NCI-H2107 treated with DMSO at 0.1 percent for 48 hours (cell line): ENCODE data around the gene PAX2.

ENCODE experiments used
- DNase-seq: peaks from one replicate; lab custom pipeline; 2025; ENCODE audit not compliant: unreplicated experiment; lab: John Stamatoyannopoulos, UW

The PAX2 gene

DNA sequence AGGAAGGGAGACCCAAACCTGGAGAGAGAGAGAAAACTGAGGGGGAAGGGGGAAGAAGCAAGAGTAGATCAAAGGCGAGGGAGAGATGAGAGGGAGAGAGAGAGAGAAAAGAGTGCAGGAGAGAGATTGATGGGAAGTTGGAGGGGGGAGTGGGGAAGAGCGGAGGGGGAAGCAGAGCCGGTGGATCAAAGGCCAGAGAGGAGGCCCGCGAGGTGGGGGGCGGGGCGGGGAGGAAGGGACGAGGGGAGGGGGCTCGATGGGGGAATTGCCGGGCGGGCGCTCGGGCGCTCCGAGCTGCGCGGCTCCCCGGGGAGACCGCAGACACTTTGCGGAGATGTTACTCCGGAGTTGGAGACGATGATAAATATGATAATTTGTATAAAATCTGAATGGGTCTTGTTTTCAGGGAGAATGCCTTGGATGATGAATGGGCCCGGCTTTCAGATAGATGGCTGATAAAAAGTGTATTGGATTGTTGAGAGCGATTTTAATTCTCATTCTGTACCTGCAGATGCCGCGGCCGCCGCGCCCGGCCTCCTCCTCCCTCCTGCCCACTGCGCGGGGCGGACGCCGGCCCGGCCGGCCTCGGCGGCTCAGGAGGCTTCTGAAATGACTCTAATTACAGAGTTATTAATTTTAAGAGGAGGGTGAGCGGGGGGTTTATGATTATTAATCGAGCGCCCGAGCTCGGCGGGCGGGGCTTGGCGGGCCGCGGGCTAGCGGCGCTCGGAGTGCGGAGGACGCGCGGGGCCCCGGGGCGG, 21.4 kb upstream of the PAX2 start:
- DNase-seq, result no peak

DNA sequence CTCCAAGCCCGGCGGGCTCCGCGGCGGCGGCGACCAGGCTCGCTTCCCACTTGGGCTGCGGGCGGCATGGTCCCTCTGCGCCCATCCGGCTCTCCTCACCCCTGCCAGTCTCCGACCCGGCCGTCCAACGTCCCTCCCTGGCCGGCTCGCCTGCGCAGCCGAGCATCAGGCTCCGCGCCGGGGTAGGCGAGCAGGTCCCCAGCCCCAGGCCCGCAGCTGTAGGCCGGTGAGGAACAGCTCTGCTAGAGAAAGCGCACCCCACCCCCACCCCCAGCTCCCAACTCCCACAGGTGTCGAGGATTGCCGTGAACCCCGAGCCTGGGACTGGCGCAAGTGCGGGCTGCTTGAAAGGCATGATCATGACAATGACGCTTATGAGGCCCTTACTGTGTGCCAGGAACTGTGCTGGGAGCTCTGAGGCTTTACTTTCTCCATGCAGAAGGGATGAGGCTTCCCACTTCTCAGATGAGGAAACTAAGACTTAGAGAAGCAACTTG, 20.8 kb upstream of the PAX2 start:
- no peak for DNase-seq

DNA sequence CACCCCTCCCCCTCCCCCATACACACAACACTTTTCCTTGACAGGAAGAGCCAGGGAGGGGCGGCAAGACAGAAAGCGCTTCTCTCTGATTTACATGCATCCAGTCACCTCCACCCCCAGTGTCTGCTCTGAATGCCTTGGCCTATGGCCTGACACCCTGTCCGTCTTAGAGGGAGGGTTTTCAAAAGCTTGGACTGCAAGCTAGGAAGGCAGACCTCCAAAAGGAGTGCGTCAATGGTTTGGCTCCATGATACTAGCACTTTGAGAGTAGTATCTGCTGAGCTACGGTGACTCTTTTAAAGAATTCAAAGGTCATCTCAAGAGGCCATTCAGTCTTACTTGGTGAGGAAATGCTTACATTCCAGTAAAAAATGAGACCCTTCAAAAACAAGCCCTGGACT, 20.3 kb upstream of the PAX2 start:
- DNase-seq, result no peak

DNA sequence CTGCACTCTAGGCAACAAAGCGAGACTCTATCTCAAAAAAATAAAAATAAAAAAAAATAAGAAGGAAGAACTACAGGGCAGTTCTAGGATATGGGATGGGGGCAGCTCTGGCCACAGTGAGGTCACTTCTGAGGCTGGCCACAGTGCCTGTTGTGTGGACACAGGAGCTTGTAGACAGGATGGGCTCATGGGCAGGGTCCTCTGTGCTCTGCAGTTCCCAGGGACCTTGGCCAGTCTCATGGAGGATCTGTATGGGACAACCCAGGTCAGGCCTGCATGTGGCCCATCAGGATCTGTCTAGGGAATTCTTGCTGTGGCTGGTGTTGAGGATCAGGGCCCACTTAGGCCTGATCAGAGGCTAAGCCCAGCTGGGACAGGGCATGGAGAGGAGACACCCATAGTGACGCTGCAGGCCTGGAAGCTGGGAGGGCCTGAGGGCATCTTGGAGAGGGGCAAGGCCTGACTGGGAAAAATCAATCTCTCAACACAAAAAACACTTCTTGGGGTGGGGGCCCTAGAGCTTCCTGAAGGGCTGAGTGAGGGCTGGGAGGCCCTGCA, 19.4 kb upstream of the PAX2 start:
- no peak for DNase-seq

DNA sequence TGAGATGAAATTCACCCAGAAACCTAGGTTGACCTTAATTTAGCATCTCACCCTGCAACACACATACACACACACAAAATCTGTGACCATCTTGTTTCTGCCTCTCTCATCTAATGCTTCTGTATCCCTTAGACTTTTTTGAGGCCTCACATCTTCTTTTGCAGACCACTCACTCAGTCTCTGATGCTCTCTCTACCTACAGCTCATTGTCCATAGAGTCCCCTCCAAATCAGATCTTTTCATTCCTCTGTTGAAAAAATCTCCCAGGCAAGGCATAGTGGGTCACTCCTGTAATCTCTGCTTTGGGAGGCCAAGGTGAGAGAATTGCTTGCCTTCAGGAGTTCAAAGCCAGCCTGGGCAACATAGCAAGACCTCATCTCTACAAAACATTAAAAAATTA, 17.6 kb upstream of the PAX2 start:
- no peak for DNase-seq

DNA sequence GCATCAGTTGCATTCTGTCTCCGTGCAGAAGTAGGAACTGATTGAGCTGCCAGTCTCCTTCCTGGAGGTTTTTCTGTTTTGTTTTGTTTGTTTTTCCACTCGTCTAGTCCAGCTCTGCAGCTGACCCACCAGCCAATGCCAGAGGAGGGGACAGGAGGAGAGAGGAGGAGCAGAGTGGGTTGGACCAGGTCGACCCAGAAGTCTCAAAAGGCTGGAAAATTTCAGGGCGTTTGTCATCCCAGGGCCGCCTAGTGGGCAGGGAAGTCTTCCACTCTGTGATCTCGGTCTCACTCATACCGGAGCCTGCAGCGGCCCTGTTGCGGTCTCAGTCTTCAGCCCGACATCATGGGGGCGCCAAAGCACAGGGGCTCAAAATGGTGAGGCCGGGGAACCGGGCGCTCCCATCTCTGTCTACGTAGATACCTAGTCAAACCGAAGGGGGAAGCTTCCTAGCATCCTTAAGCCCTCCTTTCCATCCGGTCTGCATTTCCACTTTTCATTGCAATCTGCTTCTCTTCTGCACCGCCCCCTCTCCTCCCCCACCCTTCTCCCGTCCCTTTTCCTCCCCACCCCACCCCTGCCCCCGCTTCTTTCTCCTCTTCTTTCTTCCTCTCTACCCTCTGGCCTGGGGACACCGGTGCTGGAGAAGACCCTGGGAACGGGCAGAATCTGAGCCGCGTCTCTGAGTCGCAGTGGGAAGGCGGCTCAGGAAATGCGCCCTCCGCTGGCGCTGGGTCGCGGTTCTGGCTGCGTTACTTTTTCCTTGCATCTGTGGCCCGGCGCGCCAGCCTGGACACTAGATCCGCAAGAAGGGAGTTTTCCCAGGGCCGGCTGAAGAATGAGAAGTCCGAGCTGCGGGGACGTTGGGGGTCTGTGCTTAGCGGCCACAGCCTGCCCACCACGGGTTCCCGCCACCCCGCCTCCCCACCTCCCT, 16.2 kb upstream of the PAX2 start:
- DNase-seq, result no peak

DNA sequence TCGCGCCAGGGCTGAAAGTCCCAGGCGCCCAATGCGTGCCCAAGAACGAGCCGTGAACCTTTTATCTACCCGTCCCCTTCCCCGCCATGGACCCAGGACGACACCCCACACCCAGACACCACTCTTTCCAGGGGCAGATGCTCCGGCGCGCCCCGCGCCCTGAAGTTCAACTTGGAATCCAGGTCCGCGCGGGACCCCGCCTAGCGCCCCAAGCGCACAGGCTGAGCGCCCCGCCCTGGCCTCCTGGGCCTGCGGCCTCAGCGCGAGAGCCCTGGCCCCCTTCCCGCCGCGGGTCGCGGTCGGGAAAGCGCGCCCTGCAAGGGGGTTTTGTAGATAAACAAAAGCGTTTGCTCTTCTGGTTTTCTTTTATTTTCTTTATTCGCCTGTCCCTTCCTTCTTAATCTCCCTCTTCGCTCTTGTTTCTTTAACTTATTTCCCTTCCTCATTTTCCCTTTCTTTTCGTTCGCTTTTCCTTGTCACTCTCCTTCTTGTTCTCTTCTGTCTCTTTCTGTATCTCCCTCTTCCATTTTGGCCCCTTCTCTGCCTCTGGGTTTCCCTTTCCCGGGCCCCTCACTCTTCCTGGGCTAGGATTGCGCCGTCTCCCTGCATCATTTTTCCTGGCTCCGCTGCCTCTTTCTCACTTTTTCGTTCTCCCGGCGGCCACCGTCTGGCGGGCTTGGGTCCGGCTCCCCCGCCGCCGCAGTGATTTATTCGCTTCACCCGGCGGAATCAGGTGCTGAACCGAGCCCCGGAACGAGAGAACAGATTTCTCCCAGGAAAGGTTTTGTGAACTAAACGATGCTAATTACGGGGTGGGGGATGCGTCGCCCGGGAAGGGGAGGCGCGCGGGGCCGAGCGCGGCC, 15.3 kb upstream of the PAX2 start:
- no peak for DNase-seq

DNA sequence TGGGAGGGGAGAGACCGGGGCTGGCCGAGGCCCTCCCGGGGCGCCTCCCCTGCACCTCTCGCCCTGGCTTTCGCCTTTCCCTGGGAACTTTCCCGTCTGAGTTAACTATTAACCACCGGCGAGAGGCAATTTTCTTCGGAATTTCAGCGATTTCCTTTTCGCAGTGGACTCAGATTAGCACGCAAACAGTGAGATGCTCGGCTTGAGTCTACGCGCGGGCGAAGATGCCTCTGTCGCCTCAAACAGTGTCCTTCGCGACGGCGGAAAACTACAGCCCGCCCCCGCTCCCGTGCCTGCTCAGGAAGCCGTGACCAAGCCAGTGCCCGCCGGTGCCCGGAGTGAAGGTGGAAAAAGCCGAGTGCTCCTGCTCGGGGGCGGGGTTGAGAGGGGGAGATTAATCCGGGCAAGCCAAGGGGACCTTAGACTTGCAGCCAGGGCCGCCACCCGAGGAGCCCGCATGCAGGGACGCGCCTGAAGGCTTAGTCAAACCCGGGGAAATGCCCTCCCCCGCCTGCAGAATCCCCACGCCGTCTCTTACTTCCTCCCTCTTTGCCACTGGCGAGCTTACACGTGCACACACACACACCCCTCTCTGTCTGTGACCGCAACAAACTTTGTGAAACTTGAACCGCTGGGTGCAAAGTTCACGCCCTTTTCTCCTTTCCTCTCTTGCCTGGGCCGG, 14.5 kb upstream of the PAX2 start:
- no peak for DNase-seq

DNA sequence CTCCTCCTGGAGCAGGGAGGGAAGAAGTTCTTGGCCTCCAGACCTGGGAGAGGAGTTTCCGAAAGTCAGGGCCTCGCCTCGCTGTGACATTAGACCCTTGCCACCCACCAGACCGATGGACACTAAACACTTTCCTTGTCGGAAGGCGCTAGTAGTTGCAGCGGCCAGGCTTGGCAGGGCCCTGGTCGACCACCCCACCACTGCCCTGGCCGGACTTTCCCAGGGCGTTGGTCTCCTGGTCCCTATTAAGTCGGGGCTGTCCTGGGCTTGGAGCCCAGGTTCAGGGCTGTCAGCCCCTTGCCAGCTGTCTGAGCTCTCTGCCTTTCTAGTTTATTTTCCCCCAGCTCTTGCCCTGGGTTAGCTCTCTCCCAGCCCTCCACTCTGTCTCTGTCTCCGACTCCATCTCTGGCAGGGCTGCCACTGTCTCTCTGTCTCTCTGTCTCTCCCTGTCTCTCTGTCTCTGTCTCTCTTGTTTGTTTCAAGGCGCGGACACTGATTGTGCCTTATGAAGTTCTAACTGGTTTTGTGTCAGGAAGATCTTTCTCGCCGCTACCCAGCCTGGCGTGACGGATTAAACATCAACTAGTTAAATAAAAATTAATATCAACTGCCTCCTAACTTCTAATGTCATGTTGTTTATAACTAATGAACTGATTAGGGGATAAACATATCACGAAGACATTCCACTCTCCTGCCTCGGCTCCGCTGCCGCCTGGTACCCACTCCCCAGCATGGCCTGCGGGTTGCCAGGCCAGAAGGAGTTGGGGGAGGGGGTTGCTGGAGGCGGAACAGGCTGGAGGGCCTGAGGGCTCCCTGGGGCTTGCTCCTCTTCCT, 13.8 kb upstream of the PAX2 start:
- no peak for DNase-seq

DNA sequence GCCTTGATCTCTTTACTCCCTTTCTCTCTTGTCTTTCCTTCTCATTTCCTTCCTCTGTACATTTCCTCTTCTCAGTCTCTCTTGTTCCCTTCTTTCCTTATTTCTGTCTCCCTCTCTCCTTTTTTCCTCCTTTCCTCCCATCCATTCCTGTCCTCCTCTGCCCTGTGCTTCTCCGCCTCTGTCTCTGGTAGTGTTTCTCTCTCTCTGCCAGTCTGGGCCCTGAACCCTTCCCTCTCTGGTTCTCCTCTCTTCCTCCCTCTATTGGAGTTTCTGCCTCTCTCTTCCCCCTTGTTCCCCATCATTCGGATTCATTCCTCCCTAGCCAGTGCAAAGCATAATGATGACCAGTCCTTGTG, 13.2 kb upstream of the PAX2 start:
- DNase-seq, result no peak

DNA sequence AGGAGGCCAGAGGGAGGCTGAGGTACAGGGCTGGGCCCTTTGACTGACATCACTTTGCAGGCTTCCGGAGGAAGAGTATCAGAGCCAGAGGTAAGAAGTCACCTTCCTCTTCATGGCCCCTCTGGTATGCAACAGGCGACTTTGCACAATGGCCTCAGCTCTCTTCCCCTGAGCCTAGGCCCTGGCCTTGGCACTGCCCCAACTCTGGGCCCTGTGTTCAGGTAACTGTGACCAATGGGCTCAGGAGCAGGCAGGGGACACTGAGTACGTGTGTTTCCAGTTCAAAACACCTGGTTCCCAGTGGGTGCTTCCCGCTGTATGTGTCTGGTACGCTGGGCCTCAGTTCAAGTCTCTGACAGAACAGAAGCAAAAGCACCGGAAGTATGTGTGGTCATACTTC, 12.1 kb upstream of the PAX2 start:
- no peak for DNase-seq

DNA sequence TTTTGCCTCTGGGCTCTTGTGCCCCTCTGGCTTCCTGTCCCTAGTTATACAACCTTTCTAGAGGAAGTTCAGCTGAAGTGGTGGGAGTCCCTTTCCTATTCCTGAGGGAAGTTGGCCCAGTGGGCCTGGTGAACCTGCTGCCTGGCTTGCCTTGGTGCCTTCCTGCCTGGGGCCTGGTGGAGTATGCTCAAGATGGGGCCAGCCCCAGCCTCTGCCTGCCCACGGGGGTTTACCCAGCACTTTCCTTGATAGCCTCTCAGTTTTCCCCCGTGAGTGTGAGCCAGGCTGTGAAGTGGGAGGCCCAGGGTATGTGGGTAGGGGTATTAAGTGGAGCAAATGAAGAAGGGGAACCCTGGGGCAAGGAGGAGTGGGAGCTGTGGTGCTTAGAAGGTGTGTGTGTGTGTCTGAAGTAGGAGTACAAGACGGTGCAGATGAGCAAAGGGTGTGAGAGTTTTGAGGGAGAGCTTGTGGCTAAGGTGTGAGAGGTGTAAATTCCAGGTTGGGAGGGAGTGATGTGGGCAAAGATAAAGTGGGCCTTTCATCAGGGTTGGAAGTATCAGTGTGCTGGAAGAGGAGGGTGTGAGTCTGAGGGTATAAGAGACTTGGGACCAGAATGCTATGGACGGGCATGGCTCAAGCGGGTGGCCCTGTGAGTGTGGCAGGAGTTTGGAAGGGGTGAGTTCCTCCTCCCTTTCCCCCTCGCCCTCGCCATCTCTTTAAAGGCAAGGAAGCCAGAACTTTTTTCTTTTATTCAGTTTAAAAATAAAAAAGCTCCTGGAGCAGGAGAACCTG, 10.9 kb upstream of the PAX2 start:
- no peak for DNase-seq

DNA sequence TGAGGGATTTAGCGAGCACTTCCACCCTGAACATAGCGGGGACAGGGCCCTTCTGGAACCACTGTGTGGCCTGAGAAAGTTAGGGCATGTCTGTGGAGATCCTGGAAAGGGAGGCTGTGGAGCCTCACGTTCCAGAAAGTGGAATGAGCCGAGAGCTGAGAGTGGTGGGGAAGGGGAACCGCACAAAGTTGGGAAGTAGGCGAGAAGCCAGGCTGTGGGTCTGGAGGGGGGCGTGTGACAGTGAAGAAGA, 10.4 kb upstream of the PAX2 start:
- no peak for DNase-seq

DNA sequence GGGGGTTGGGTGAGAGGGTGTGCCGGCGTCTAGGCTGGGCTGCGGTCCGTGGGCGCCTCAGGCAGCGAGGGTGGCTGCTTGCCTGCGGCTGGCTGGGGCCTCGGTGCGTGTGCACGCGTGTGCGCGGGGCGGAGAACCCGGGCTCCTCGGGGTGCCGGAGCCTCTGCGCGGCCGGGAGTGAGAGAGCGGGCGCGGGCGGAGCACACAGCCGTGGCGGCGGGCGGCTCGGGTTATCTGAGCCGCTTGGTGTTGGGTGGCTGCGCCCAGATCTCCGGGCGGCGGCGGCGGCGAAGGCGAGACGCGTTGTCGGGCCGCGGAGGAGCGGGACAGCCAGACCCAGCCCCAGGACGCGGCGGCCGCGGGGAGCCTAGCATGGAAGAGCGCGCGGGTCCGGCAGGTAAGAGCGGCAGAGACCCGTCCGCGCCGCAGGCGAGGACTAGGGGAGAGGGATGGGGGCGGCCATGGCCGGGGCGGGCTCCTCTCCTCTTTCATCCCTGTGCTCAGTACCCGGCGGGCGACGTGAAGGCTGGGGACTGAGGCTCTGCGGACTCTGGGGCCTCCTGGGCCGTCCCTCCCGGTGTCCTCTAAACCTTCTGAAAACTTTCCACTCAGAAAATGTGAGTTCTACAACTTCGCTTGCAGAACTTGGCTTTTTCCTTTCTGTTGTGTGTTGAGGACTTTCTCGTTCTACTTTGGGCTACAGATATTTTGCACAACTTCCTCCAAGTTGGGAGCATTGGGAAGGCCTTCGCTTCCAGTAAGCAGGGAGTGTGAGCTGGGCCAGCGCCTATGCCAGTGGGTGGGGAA, 9.8 kb upstream of the PAX2 start:
- DNase-seq, result no peak

DNA sequence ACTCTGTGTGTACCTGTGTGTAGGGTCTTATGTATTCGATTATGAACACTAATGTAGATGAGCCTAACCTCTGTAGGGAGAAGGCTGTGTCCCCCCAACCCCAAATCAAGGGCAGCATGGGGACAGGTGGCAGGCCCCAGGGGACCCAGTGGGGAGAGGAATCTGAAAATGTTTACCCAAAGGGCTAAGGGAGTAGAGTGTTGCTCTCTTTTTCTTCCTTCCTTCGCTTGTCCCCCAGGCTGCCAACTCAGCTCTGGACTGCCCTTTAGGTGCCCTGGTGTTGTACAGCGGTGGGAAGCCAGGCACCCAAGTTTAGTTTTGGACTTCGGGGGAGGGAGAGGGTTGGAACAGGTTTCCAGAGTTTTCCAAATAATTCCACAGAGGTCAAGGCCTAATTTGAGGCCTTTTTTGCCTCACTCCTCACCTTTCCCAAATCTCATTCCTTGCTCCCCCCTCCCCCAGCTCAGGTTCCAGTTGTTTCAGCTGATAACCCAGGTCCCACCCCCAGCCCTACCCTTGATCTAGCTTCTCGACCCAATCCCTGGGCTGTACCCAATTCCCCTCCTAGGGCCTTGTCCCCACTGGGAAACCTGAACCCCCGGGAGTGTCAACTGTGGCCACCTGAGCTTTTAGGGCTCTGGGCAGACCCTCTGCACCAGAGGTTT, 9.1 kb upstream of the PAX2 start:
- no peak for DNase-seq

DNA sequence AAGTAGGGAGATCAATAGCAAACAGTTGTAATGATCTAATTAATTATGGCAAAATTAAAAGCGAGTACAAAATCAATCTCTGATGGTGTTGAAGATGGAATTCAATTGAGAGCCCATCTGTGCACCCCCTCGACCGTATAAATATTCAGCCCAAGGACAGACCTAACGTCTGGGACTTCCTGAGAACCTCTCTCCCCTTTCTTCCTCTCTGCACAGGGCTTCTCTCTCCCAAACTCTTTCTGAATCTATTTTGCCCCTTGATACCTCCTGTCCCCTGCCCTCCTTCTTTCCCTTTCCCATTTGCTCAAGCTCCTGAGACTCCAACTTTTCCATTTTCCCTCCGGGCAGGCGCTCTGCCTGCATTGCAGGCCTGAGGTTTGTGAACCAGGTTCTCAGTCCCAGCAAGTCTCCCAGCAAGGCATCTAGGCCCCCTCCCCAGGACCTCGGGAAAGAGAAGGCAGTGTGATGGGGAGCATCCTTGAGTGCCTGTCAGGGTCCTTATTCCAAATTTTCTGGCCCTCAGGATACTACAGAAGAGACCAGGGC, 8.5 kb upstream of the PAX2 start:
- DNase-seq, result no peak

DNA sequence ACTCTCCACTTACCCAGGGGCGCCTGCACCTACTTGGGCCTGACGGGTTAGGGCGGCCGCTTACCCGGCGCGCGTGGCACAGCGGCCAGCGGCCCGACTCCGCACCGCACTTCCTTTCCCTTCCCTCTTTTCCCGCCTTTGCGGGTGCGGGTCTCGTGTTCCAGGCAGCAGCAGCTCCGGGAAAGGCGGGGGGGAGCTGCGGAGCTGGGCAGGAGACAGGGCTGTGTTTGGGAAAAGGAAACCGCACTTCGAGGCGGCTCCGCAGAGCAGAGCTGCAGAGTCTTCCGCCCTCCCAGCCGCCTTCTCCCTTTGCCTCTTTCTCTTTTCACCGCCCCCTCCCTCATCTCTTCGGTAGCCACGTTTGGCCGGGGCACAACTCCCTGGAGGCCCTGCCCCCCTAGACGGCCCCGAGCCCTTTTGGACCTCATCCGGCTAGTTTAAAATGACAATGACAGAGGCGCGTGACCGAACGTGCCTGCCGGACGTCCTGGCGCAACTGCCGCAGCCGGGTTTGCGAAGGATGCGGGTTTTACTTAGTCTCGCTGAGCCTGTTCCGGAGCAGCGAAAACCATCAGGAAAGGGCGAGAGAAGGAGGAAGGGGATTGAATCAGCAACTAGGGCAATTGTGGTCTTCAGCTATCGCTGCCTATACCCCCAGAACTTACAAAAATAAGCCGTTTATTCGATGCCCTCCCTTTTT, 7.9 kb upstream of the PAX2 start:
- DNase-seq, result no peak
